SU-DHL-6 (cell line): ENCODE data around the gene ZDHHC19.

Experiments
- CTCF ChIP-seq: fragments of 200-600 bp; sonication (generic); IDR thresholded peaks from one replicate; pipeline ENCODE4 v1.5.1; 2017; ENCODE audit warnings: antibody characterized with exemption, mild to moderate bottlenecking, low read length, moderate library complexity; ENCODE audit not compliant: insufficient read depth, poor library complexity, severe bottlenecking
- EZH2phosphoT487 ChIP-seq: fragments of 200-600 bp; sonication (generic), shearing (Covaris generic); conservative IDR thresholded peaks from 2 replicates; pipeline ENCODE4 v1.6.1; 2018; ENCODE audit warnings: mild to moderate bottlenecking, antibody characterized with exemption, low read length, moderate library complexity, mixed read lengths

- TF ChIP-seq CTCF = no peak
- no peak for TF ChIP-seq EZH2phosphoT487
Measured at GRCh38 chr3:196214783-196215441, 3.7 kb upstream of the ZDHHC19 start.
